AG20443 (cell line): ENCODE data around the gene PLPP4.
A peak's percentile ranks its signal among the peaks of the same experiment; 100 is the strongest.

ENCODE experiments used
- DNase-seq: peaks from one replicate; pipeline ENCODE4 v3.0.0; 2012; ENCODE audit warnings: low spot score, mixed read lengths

PLPP4 gene

GRCh38 chr10:120578134-120578533, 121.1 kb downstream of the PLPP4 start:
- DNase-seq: no peak

GRCh38 chr10:120578890-120579289, 121.9 kb downstream of the PLPP4 start:
- no peak for DNase-seq

- DNase-seq: no peak
Measured at GRCh38 chr10:120580918-120581895, 124.2 kb downstream of the PLPP4 start.

GRCh38 chr10:120582753-120583152, 125.7 kb downstream of the PLPP4 start:
- no peak for DNase-seq

GRCh38 chr10:120583424-120584108, 126.5 kb downstream of the PLPP4 start:
- no peak for DNase-seq

GRCh38 chr10:120584786-120585185, 127.8 kb downstream of the PLPP4 start:
- DNase-seq: no peak

GRCh38 chr10:120586471-120586872, 129.4 kb downstream of the PLPP4 start:
- peak; percentile 45 for DNase-seq

GRCh38 chr10:120587061-120587460, 130.0 kb downstream of the PLPP4 start:
- DNase-seq: no peak

- no peak for DNase-seq
Measured at GRCh38 chr10:120588311-120588710, 131.3 kb downstream of the PLPP4 start.

- DNase-seq: no peak
Measured at GRCh38 chr10:120593693-120594092, 136.7 kb downstream of the PLPP4 start.

- DNase-seq: no peak
Measured at GRCh38 chr10:120597902-120598301, 140.9 kb downstream of the PLPP4 start.

- DNase-seq: no peak
Measured at GRCh38 chr10:120598386-120598785, 141.4 kb downstream of the PLPP4 start.

GRCh38 chr10:120599200-120599724, 142.2 kb downstream of the PLPP4 start:
- no peak for DNase-seq

- no peak for DNase-seq
Measured at GRCh38 chr10:120600871-120601649, 144.0 kb downstream of the PLPP4 start.

GRCh38 chr10:120601999-120602398, 145.0 kb downstream of the PLPP4 start:
- DNase-seq: no peak

GRCh38 chr10:120605410-120605809, 148.4 kb downstream of the PLPP4 start:
- no peak for DNase-seq

GRCh38 chr10:120606051-120606764, 149.2 kb downstream of the PLPP4 start:
- no peak for DNase-seq

GRCh38 chr10:120607016-120607709, 150.1 kb downstream of the PLPP4 start:
- DNase-seq: peak; percentile 69

- no peak for DNase-seq
Measured at GRCh38 chr10:120607710-120608703, 151.0 kb downstream of the PLPP4 start.

GRCh38 chr10:120609006-120609405, 152.0 kb downstream of the PLPP4 start:
- DNase-seq: no peak
